DND-41 (cell line): ENCODE results near the gene INAFM1.

Experiments
- EZH2 ChIP-seq: IDR thresholded peaks from 3 replicates; pipeline ENCODE4 v1.6.1; 2012; ENCODE audit warnings: borderline replicate concordance, low read depth, mild to moderate bottlenecking, moderate library complexity, low read length, inconsistent platforms; ENCODE audit not compliant: severe bottlenecking
- TF ChIP-seq, protein P1 (sequence below): IDR thresholded peaks from 2 replicates; pipeline ENCODE4 v1.5.1; 2012; ENCODE audit warnings: borderline replicate concordance, low read length, moderate library complexity, mild to moderate bottlenecking; ENCODE audit not compliant: poor library complexity, severe bottlenecking; ENCODE audit errors: extremely low read depth

- TF ChIP-seq, protein P1, sequence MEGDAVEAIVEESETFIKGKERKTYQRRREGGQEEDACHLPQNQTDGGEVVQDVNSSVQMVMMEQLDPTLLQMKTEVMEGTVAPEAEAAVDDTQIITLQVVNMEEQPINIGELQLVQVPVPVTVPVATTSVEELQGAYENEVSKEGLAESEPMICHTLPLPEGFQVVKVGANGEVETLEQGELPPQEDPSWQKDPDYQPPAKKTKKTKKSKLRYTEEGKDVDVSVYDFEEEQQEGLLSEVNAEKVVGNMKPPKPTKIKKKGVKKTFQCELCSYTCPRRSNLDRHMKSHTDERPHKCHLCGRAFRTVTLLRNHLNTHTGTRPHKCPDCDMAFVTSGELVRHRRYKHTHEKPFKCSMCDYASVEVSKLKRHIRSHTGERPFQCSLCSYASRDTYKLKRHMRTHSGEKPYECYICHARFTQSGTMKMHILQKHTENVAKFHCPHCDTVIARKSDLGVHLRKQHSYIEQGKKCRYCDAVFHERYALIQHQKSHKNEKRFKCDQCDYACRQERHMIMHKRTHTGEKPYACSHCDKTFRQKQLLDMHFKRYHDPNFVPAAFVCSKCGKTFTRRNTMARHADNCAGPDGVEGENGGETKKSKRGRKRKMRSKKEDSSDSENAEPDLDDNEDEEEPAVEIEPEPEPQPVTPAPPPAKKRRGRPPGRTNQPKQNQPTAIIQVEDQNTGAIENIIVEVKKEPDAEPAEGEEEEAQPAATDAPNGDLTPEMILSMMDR, result no peak
- no peak for TF ChIP-seq EZH2
Observed at GRCh38 chr19:47275791-47276461, 1.2 kb downstream of the INAFM1 start.
